ENCODE data around the gene MIEN1. TPM values are rescaled to one million over a fixed set of nuclear protein-coding genes. Genes with fewer than 3 reads are reported as not detected.
A peak's percentile ranks its signal among the peaks of the same experiment; 100 is the strongest.

The MIEN1 gene
- total and polyA plus RNA-seq, 2 of the 13 experiments (the other 11 are each of a cell fraction or from before 2014, with no cell fraction given) = 40.6 to 56.6 TPM

DNA sequence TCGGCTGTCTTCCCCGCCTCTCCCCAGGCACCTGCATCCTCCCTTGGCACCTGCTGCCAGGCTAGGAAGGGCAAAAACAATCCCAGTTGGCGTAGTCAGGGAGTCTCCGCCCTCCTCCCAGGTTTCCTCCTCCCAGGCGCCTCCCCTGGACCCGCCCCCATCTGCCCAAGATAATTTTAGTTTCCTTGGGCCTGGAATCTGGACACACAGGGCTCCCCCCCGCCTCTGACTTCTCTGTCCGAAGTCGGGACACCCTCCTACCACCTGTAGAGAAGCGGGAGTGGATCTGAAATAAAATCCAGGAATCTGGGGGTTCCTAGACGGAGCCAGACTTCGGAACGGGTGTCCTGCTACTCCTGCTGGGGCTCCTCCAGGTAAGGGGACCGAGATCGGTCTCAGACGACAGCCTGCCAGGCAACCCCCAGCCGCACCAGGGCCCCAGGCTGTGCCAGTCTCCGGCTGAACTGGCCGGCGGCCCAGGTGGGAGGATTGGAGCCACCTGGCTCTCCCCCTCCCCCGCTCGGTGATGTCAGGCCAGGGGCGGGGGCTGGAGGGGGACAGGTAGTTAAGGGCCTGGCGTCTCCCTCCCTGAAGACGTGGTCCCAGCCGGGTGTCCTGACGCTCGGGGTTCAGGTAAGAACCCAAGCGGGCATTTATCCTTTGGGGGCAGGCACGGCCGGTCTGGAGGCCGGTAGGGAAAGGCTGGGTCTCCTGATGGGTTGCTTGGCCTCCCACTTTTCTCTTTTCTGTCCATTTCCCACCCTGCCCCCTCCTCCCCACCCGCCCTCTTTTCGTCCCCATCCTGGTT is 7.6 kb upstream of the MIEN1 start, which contains the start of gene GRB7 (continued):
- TF ChIP-seq, protein P1, sequence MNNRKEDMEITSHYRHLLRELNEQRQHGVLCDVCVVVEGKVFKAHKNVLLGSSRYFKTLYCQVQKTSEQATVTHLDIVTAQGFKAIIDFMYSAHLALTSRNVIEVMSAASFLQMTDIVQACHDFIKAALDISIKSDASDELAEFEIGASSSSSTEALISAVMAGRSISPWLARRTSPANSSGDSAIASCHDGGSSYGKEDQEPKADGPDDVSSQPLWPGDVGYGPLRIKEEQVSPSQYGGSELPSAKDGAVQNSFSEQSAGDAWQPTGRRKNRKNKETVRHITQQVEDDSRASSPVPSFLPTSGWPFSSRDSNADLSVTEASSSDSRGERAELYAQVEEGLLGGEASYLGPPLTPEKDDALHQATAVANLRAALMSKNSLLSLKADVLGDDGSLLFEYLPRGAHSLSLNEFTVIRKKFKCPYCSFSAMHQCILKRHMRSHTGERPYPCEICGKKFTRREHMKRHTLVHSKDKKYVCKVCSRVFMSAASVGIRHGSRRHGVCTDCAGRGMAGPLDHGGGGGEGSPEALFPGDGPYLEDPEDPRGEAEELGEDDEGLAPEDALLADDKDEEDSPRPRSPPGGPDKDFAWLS (CRISPR knock-in tag; IDR thresholded peaks at IDR 0.05; ENCODE audit: borderline replicate concordance) = no peak; the same call in 1 of the 2 replicates
- TF ChIP-seq ZNF468 (CRISPR knock-in tag; IDR thresholded peaks at IDR 0.05) (no peak), REL (CRISPR knock-in tag; conservative IDR thresholded peaks at IDR 0.05) (0 out of 2 replicates have a peak, but pooled peaks have one; percentile 17), STAG1 (CRISPR knock-in tag; IDR thresholded peaks at IDR 0.05) (no peak), GATAD2A (CRISPR knock-in tag; IDR thresholded peaks at IDR 0.05) (peak; percentile 54; the same call in 1 of the 2 replicates), RAD21 (CRISPR knock-in tag; IDR thresholded peaks at IDR 0.05) (peak; percentile 14; the same call in 1 of the 2 replicates), ATF7-NPFF (CRISPR knock-in tag; IDR thresholded peaks at IDR 0.05; ENCODE audit: low read depth) (no peak), MAZ (IDR thresholded peaks at IDR 0.05; ENCODE audit: borderline replicate concordance, low read depth, low read length) (no peak; the same call in 1 of the 2 replicates), MAZ (CRISPR knock-in tag; IDR thresholded peaks at IDR 0.05; ENCODE audit: low read depth) (peak; percentile 44), SRY (CRISPR knock-in tag; IDR thresholded peaks at IDR 0.05) (no peak), ARNT (IDR thresholded peaks at IDR 0.05) (no peak)
- TF ChIP-seq, protein P2, sequence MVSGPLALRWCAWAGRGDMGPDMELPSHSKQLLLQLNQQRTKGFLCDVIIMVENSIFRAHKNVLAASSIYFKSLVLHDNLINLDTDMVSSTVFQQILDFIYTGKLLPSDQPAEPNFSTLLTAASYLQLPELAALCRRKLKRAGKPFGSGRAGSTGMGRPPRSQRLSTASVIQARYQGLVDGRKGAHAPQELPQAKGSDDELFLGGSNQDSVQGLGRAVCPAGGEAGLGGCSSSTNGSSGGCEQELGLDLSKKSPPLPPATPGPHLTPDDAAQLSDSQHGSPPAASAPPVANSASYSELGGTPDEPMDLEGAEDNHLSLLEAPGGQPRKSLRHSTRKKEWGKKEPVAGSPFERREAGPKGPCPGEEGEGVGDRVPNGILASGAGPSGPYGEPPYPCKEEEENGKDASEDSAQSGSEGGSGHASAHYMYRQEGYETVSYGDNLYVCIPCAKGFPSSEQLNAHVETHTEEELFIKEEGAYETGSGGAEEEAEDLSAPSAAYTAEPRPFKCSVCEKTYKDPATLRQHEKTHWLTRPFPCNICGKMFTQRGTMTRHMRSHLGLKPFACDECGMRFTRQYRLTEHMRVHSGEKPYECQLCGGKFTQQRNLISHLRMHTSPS (CRISPR knock-in tag; IDR thresholded peaks at IDR 0.05; ENCODE audit: low read depth) = peak; percentile 96
- TF ChIP-seq, protein P3, sequence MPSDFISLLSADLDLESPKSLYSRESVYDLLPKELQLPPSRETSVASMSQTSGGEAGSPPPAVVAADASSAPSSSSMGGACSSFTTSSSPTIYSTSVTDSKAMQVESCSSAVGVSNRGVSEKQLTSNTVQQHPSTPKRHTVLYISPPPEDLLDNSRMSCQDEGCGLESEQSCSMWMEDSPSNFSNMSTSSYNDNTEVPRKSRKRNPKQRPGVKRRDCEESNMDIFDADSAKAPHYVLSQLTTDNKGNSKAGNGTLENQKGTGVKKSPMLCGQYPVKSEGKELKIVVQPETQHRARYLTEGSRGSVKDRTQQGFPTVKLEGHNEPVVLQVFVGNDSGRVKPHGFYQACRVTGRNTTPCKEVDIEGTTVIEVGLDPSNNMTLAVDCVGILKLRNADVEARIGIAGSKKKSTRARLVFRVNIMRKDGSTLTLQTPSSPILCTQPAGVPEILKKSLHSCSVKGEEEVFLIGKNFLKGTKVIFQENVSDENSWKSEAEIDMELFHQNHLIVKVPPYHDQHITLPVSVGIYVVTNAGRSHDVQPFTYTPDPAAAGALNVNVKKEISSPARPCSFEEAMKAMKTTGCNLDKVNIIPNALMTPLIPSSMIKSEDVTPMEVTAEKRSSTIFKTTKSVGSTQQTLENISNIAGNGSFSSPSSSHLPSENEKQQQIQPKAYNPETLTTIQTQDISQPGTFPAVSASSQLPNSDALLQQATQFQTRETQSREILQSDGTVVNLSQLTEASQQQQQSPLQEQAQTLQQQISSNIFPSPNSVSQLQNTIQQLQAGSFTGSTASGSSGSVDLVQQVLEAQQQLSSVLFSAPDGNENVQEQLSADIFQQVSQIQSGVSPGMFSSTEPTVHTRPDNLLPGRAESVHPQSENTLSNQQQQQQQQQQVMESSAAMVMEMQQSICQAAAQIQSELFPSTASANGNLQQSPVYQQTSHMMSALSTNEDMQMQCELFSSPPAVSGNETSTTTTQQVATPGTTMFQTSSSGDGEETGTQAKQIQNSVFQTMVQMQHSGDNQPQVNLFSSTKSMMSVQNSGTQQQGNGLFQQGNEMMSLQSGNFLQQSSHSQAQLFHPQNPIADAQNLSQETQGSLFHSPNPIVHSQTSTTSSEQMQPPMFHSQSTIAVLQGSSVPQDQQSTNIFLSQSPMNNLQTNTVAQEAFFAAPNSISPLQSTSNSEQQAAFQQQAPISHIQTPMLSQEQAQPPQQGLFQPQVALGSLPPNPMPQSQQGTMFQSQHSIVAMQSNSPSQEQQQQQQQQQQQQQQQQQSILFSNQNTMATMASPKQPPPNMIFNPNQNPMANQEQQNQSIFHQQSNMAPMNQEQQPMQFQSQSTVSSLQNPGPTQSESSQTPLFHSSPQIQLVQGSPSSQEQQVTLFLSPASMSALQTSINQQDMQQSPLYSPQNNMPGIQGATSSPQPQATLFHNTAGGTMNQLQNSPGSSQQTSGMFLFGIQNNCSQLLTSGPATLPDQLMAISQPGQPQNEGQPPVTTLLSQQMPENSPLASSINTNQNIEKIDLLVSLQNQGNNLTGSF (CRISPR knock-in tag; IDR thresholded peaks at IDR 0.05) = 0 out of 2 replicates have a peak, but pooled peaks have one; percentile 44
- TF ChIP-seq, protein P4, sequence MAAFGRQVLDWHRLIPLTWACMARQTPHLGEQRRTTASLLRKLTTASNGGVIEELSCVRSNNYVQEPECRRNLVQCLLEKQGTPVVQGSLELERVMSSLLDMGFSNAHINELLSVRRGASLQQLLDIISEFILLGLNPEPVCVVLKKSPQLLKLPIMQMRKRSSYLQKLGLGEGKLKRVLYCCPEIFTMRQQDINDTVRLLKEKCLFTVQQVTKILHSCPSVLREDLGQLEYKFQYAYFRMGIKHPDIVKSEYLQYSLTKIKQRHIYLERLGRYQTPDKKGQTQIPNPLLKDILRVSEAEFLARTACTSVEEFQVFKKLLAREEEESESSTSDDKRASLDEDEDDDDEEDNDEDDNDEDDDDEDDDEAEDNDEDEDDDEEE (CRISPR knock-in tag; IDR thresholded peaks at IDR 0.05) = peak; percentile 95
- TF ChIP-seq, protein P5, sequence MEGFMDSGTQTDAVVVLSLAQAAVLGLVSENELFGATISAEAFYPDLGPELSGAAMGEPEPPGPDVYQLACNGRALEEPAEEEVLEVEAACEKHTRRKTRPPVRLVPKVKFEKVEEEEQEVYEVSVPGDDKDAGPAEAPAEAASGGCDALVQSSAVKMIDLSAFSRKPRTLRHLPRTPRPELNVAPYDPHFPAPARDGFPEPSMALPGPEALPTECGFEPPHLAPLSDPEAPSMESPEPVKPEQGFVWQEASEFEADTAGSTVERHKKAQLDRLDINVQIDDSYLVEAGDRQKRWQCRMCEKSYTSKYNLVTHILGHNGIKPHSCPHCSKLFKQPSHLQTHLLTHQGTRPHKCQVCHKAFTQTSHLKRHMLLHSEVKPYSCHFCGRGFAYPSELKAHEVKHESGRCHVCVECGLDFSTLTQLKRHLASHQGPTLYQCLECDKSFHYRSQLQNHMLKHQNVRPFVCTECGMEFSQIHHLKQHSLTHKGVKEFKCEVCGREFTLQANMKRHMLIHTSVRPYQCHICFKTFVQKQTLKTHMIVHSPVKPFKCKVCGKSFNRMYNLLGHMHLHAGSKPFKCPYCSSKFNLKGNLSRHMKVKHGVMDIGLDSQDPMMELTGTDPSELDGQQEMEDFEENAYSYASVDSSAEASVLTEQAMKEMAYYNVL (CRISPR knock-in tag; IDR thresholded peaks at IDR 0.05; ENCODE audit: borderline replicate concordance) = no peak; the same call in 1 of the 2 replicates
- TF ChIP-seq, protein P6, sequence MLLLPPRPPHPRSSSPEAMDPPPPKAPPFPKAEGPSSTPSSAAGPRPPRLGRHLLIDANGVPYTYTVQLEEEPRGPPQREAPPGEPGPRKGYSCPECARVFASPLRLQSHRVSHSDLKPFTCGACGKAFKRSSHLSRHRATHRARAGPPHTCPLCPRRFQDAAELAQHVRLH (CRISPR knock-in tag; IDR thresholded peaks at IDR 0.05; ENCODE audit: borderline replicate concordance, low read depth) = peak; percentile 61; the same call in 1 of the 2 replicates

Measured in HepG2 (cell line).